ENCODE measurements around the gene ADH1C.
"Not testable (repeated sequence)": the region's sequence is repeated elsewhere in the genome, so short reads cannot be mapped to it uniquely, and the experiment has no call there.

The ADH1C gene

GRCh38 chr4:99334880-99335279 is 17.7 kb downstream of the ADH1C start:
- Histone ChIP-seq H3K36me3 (no peaks in the 10 kb centered on the region), H3K27ac (no peak overlapping the region), H3K9me3 (no peaks in the 10 kb centered on the region), H3K27me3 (no peaks in the 10 kb centered on the region), H3K4me2 (no peak overlapping the region), H4K20me1 (no peaks in the 10 kb centered on the region), H3K4me1 (no peaks in the 10 kb centered on the region), H3K4me3 (no peak overlapping the region), H3K9ac (no peak overlapping the region)
- TF ChIP-seq Cebpa-rat (IDR thresholded peaks at IDR 0.05): no peak

- Histone ChIP-seq H3K27ac (no peak overlapping the region), H3K27me3 (no peaks in the 10 kb centered on the region), H3K4me3 (no peak overlapping the region), H3K9me3 (peaks cover 8% of the 10 kb centered on the region; the same call in 1 of the 2 replicates), H3K4me2 (no peak overlapping the region), H3K4me1 (no peaks in the 10 kb centered on the region), H3K9ac (no peak overlapping the region), H3K36me3 (no peaks in the 10 kb centered on the region), H4K20me1 (no peaks in the 10 kb centered on the region)
- no peak for TF ChIP-seq Cebpa-rat (IDR thresholded peaks at IDR 0.05)
Observed at GRCh38 chr4:99330648-99331047, 21.9 kb downstream of the ADH1C start.

- Histone ChIP-seq H3K27ac (no peak overlapping the region), H3K9me3 (peaks cover 8% of the 10 kb centered on the region; the same call in 1 of the 2 replicates), H3K4me2 (no peak overlapping the region), H4K20me1 (no peaks in the 10 kb centered on the region), H3K36me3 (no peaks in the 10 kb centered on the region), H3K27me3 (no peaks in the 10 kb centered on the region), H3K4me3 (no peak overlapping the region), H3K4me1 (no peaks in the 10 kb centered on the region), H3K9ac (no peak overlapping the region)
- no peak for TF ChIP-seq Cebpa-rat (IDR thresholded peaks at IDR 0.05)
Observed at GRCh38 chr4:99329876-99330275, 22.7 kb downstream of the ADH1C start.

- H4K20me1 ChIP-seq: no peaks in the 10 kb centered on the region
- H3K4me1 ChIP-seq: no peaks in the 10 kb centered on the region
- no peak overlapping the region for H3K4me2 ChIP-seq
- no peak for TF ChIP-seq Cebpa-rat (IDR thresholded peaks at IDR 0.05)
- H3K9ac ChIP-seq: no peak overlapping the region
- peaks cover 8% of the 10 kb centered on the region; the same call in 1 of the 2 replicates for H3K9me3 ChIP-seq
- H3K27ac ChIP-seq: no peak overlapping the region
- no peaks in the 10 kb centered on the region for H3K27me3 ChIP-seq
- no peaks in the 10 kb centered on the region for H3K36me3 ChIP-seq
- H3K4me3 ChIP-seq: no peak overlapping the region
Observed at GRCh38 chr4:99324979-99325378, 27.6 kb downstream of the ADH1C start.

GRCh38 chr4:99324361-99324760 is 28.2 kb downstream of the ADH1C start:
- H3K4me2 ChIP-seq: no peak overlapping the region
- no peak overlapping the region for H3K9ac ChIP-seq
- no peak overlapping the region for H3K4me3 ChIP-seq
- H3K9me3 ChIP-seq: peaks cover 8% of the 10 kb centered on the region; the same call in 1 of the 2 replicates
- TF ChIP-seq Cebpa-rat (IDR thresholded peaks at IDR 0.05): no peak
- no peaks in the 10 kb centered on the region for H3K4me1 ChIP-seq
- H4K20me1 ChIP-seq: no peaks in the 10 kb centered on the region
- H3K36me3 ChIP-seq: no peaks in the 10 kb centered on the region
- no peaks in the 10 kb centered on the region for H3K27me3 ChIP-seq
- H3K27ac ChIP-seq: no peak overlapping the region

GRCh38 chr4:99323756-99324155 is 28.8 kb downstream of the ADH1C start:
- H3K27me3 ChIP-seq: no peaks in the 10 kb centered on the region
- no peak for TF ChIP-seq Cebpa-rat (IDR thresholded peaks at IDR 0.05)
- H3K4me3 ChIP-seq: no peak overlapping the region

GRCh38 chr4:99321241-99322191 is 31.0 kb downstream of the ADH1C start, which contains the start of gene ADH1B:
ADH1B (minus strand) TSS chr4:99321401; CDS start chr4:99321331, 70 bp downstream.
- Histone ChIP-seq H3K9me3 (no peaks in the 10 kb centered on the region), H4K20me1 (no peaks in the 10 kb centered on the region), H3K9ac (no peak within 1 kb of the TSS), H3K27me3 (no peaks in the 10 kb centered on the region), H3K4me3 (no peak within 1 kb of the TSS), H3K36me3 (no peaks in the 10 kb centered on the region), H3K27ac (no peak within 1 kb of the TSS), H3K4me2 (no peak within 1 kb of the TSS), H3K4me1 (no peaks in the 10 kb centered on the region)
- no peak for TF ChIP-seq Cebpa-rat (IDR thresholded peaks at IDR 0.05)

More at GRCh38 chr4:99323756-99324155, 28.8 kb downstream of the ADH1C start:
- Histone ChIP-seq H3K27ac (no peak overlapping the region), H4K20me1 (no peaks in the 10 kb centered on the region), H3K9ac (no peak overlapping the region), H3K9me3 (peaks cover 8% of the 10 kb centered on the region; the same call in 1 of the 2 replicates), H3K4me2 (no peak overlapping the region), H3K36me3 (no peaks in the 10 kb centered on the region), H3K4me1 (no peaks in the 10 kb centered on the region)

GRCh38 chr4:99317811-99318210 is 34.7 kb downstream of the ADH1C start:
- not testable (repeated sequence) for H3K27me3 ChIP-seq, H4K20me1 ChIP-seq, H3K9ac ChIP-seq, H3K9me3 ChIP-seq, H3K36me3 ChIP-seq, H3K4me2 ChIP-seq, H3K4me1 ChIP-seq, H3K27ac ChIP-seq, H3K4me3 ChIP-seq

GRCh38 chr4:99317354-99317753 is 35.2 kb downstream of the ADH1C start:
- H3K27me3 ChIP-seq: no peaks in the 10 kb centered on the region
- H4K20me1 ChIP-seq: no peaks in the 10 kb centered on the region
- no peak overlapping the region for H3K4me3 ChIP-seq
- no peak overlapping the region for H3K9ac ChIP-seq
- H3K36me3 ChIP-seq: no peaks in the 10 kb centered on the region
- no peaks in the 10 kb centered on the region for H3K4me1 ChIP-seq
- TF ChIP-seq Cebpa-rat (IDR thresholded peaks at IDR 0.05): no peak
- no peaks in the 10 kb centered on the region for H3K9me3 ChIP-seq
- no peak overlapping the region for H3K4me2 ChIP-seq
- no peak overlapping the region for H3K27ac ChIP-seq

GRCh38 chr4:99315839-99316238 is 36.7 kb downstream of the ADH1C start:
- H3K27me3 ChIP-seq: no peaks in the 10 kb centered on the region
- H3K4me3 ChIP-seq: no peak overlapping the region
- H3K4me1 ChIP-seq: no peaks in the 10 kb centered on the region
- no peak overlapping the region for H3K9ac ChIP-seq
- no peak for TF ChIP-seq Cebpa-rat (IDR thresholded peaks at IDR 0.05)
- H3K9me3 ChIP-seq: no peaks in the 10 kb centered on the region
- no peaks in the 10 kb centered on the region for H4K20me1 ChIP-seq
- H3K4me2 ChIP-seq: no peak overlapping the region
- H3K27ac ChIP-seq: no peak overlapping the region
- H3K36me3 ChIP-seq: no peaks in the 10 kb centered on the region

Data from BLaER1 (cell line).